Measurements from ENCODE around the gene NMB.
A peak's percentile ranks its signal among the peaks of the same experiment; 100 is the strongest.
"Not testable (repeated sequence)": the region's sequence is repeated elsewhere in the genome, so short reads cannot be mapped to it uniquely, and the experiment has no call there.

The NMB gene

GRCh38 chr15:84647726-84648125 is 10.3 kb downstream of the NMB start:
- H3K36me3 ChIP-seq: peaks cover 63 to 97% (median 79%) of the 10 kb centered on the region in 3 donors
- intact Hi-C loops (cut with DNase I; ENCODE audit: low total_unique reads): no loop called here
- no peaks in the 10 kb centered on the region for H3K9me3 ChIP-seq
- no peaks in the 10 kb centered on the region for H3K27me3 ChIP-seq
- no peak overlapping the region for H3K4me3 ChIP-seq
- no peak for TF ChIP-seq CTCF (IDR thresholded peaks at IDR 0.05)
- DNase-seq: no peak
- no peak overlapping the region for H3K27ac ChIP-seq
- peaks cover 0 to 19% (median 12%) of the 10 kb centered on the region in 4 donors for H3K4me1 ChIP-seq

- DNase-seq: peak in 1 of 2 donors; percentile 53
- intact Hi-C loops (cut with DNase I; ENCODE audit: low total_unique reads): no loop called here
- peaks cover 68 to 100% (median 90%) of the 10 kb centered on the region in 3 donors for H3K36me3 ChIP-seq
- H3K4me3 ChIP-seq: no peak overlapping the region
- TF ChIP-seq CTCF (IDR thresholded peaks at IDR 0.05): no peak
- H3K9me3 ChIP-seq: no peaks in the 10 kb centered on the region
- H3K27me3 ChIP-seq: no peaks in the 10 kb centered on the region
- H3K27ac ChIP-seq: no peak overlapping the region
- peaks cover 0 to 7% (median 2%) of the 10 kb centered on the region in 4 donors for H3K4me1 ChIP-seq
Measured at GRCh38 chr15:84645997-84646396, 12.0 kb downstream of the NMB start.

- H3K36me3 ChIP-seq: peaks cover 68 to 100% (median 90%) of the 10 kb centered on the region in 3 donors
- peak in 1 of 2 donors; percentile 58 for DNase-seq
Measured at GRCh38 chr15:84645496-84645895, 12.5 kb downstream of the NMB start.

GRCh38 chr15:84643838-84644237 is 14.2 kb downstream of the NMB start:
- no peaks in the 10 kb centered on the region for H3K4me1 ChIP-seq
- no peak overlapping the region for H3K27ac ChIP-seq
- peak in 1 of 2 donors; percentile 7 for DNase-seq
- H3K4me3 ChIP-seq: no peak overlapping the region
- no peaks in the 10 kb centered on the region for H3K27me3 ChIP-seq
- H3K36me3 ChIP-seq: peaks cover 77 to 100% (median 98%) of the 10 kb centered on the region in 3 donors
- H3K9me3 ChIP-seq: no peaks in the 10 kb centered on the region
- no peak for TF ChIP-seq CTCF (IDR thresholded peaks at IDR 0.05)
- intact Hi-C loops (cut with DNase I; ENCODE audit: low total_unique reads): no loop called here

More at GRCh38 chr15:84645496-84645895, 12.5 kb downstream of the NMB start:
- no peak for TF ChIP-seq CTCF (IDR thresholded peaks at IDR 0.05)
- Histone ChIP-seq H3K27ac (no peak overlapping the region), H3K4me3 (no peak overlapping the region), H3K9me3 (no peaks in the 10 kb centered on the region), H3K27me3 (no peaks in the 10 kb centered on the region), H3K4me1 (peaks cover 0 to 7% (median 2%) of the 10 kb centered on the region in 4 donors)
- intact Hi-C loops (cut with DNase I; ENCODE audit: low total_unique reads): no loop called here

- H3K27ac ChIP-seq; H3K4me1 ChIP-seq; H3K4me3 ChIP-seq; DNase-seq; H3K27me3 ChIP-seq; intact Hi-C loops (cut with DNase I; ENCODE audit: low total_unique reads); H3K9me3 ChIP-seq: not testable (repeated sequence)
- peaks cover 71 to 99% (median 90%) of the 10 kb centered on the region in 3 donors for H3K36me3 ChIP-seq
Measured at GRCh38 chr15:84642640-84643039, 15.4 kb downstream of the NMB start.

GRCh38 chr15:84641871-84642270 is 16.1 kb downstream of the NMB start:
- H3K4me3 ChIP-seq; H3K9me3 ChIP-seq; H3K27me3 ChIP-seq; H3K4me1 ChIP-seq; DNase-seq; H3K27ac ChIP-seq; intact Hi-C loops (cut with DNase I; ENCODE audit: low total_unique reads): not testable (repeated sequence)
- H3K36me3 ChIP-seq: peaks cover 67 to 98% (median 86%) of the 10 kb centered on the region in 3 donors

- DNase-seq: no peak
- Histone ChIP-seq H3K27me3 (no peaks in the 10 kb centered on the region), H3K27ac (peak overlapping the region in 1 of 2 donors; percentile 22), H3K4me1 (peaks cover 0 to 21% (median 12%) of the 10 kb centered on the region in 4 donors), H3K36me3 (peaks cover 41 to 60% (median 49%) of the 10 kb centered on the region in 3 donors), H3K9me3 (no peaks in the 10 kb centered on the region), H3K4me3 (no peak overlapping the region)
- no peak for TF ChIP-seq CTCF (IDR thresholded peaks at IDR 0.05)
- intact Hi-C loops (cut with DNase I; ENCODE audit: low total_unique reads): no loop called here
Measured at GRCh38 chr15:84638103-84638502, 19.9 kb downstream of the NMB start.
